GM19328 (cell line): ENCODE measurements around the gene KRTAP2-2.

Experiments used
- ATAC-seq: cut with Tn5 transposase; IDR thresholded peaks from one replicate; pipeline ENCODE4 v1.9.1; 2021; ENCODE audit warnings: mild to moderate bottlenecking, moderate library complexity; ENCODE audit not compliant: unreplicated experiment

KRTAP2-2 gene

DNA sequence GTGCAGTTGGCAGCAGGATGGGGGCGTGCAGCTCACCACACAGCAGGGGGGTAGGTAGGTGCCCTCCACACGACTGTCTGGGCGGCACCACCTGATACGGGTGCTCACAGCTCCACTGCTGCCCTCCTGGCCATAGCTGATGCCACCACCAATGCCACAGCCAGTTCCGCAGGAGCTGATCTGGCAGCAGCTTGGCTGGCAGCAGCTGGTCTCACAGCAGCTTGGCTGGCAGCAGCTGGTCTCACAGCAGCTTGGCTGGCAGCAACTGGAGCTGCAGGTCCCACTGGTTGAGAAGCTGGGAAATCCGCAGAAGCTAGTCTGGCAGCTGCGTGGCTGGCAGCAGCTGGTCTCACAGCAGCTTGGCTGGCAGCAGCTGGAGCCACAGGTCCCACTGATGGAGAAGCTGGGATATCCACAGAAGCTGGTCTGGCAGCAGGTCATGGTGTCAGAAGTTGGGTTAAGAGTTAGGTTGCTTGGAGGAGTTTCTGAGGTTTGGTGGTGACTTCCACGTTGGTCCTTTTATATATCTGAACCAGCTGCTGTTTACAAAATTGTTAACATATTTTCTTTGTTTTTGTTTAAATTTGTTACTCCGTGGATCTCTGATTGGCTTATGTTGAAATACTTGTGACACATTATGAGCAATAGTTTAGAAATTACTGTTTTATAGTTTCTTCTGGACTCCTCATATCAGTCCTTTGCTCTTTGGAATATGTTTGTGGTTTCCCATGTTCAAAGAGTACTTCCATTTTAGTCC is 28.1 kb downstream of the KRTAP2-2 start, which contains the start of gene KRTAP1-5:
KRTAP1-5 (minus strand) TSS at position 494 of the 757 bp plus-strand sequence; CDS start at position 441, 53 bp downstream.
- ATAC-seq = no peak

DNA sequence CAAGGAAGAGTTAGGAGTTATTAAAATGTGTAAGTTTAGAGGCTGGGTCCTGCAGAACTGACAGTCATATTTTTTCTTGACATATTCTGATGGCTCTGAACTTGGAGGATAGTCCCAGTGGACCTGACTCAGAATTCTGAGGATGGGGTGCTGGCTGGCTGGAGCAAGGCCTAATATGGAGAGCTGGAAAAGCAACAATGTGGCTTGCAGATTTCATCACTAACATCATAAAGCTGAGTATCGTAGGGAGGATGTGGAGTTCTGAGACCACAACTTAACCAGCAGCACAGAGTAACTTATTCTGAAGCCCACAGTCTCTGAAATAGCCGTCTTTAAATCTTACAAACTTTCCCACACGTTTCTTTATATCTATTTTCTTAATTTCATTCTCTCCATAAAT is 30.3 kb downstream of the KRTAP2-2 start:
- no peak for ATAC-seq

DNA sequence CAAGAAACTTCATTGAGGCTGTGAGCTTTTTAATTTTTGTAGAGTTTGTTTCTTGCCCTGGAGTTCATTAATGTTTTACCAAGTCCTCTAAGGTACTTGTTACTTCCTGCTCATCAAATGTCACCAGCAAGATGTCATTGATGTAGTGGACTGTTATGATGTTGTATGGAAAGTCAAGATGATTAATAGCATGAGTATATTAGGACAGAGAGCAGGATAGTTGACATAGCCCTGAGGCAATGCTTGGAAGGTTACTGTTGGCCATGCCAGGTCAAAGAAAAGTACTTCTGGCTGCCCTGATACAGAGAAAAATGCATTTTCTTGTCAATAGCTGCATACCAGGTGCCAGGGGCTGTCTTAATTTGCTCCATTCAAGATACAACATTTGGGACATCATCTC is 34.7 kb downstream of the KRTAP2-2 start:
- ATAC-seq = no peak

DNA sequence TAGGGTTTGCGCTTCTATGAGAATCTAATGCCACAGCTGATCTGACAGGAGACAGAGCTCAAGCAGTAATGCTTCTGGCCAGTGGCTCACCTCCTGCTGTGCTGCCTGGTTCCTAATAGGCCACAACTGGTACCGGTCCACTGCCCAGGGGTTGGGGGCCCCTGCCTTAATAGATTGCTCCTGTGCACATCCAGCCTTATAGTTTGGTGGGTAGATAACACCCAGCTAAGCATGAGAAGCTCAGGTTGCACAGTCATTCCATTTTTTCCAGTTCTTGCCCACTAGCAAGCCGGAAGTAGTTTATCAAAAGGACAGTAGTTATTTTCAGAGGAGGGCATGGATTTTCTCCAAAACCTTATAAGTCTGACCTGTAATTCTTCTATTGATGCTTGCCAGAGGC is 35.6 kb downstream of the KRTAP2-2 start:
- no peak for ATAC-seq

DNA sequence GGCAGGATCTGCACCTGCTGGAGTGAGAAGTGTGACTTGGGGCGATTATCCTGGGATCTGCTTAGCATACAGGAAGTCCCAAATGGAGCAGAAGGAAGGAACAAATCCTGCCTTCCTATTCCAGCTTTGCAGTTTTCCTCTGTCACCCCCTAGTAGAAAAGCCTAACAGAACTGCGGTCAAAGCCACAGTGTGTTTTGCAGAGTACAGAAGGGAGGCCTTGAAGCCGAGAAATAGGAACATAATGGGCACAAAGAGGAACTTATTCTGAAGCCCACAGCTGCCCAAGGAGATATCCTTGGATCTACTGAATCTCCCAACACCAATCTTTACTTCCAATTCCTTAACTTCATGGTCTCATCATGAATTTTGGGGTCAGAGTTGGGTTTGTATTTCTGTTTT is 36.5 kb downstream of the KRTAP2-2 start:
- no peak for ATAC-seq

DNA sequence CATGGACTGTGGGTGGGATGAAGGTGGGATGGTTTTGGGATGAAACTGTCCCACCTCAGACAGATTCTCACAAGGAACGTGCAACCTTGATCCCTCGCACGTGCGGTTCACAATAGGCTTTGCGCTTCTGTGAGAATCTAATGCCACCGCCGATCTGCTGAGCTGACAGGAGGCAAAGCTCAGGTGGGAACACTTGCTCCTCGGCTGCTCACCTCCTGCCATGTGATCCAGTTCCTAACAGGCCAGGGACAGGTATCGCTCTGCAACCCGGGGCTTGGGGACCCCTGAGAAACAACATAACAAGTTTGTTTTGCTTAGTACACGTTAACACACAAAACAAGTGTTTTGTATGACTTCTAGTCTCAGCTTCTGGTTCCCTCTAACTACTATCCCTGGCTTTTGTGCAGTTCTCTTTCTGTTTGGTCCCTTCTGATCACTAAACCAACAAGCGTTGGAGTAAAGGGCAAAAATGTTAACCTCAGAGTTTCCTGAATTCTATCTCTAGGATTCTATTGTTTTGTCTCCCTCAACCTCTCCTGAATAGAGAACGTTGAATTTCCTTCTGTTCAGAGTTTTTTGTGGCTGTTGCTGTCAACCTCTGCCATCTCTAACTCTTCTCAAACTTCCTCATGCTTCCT is 38.3 kb downstream of the KRTAP2-2 start:
- no peak for ATAC-seq

DNA sequence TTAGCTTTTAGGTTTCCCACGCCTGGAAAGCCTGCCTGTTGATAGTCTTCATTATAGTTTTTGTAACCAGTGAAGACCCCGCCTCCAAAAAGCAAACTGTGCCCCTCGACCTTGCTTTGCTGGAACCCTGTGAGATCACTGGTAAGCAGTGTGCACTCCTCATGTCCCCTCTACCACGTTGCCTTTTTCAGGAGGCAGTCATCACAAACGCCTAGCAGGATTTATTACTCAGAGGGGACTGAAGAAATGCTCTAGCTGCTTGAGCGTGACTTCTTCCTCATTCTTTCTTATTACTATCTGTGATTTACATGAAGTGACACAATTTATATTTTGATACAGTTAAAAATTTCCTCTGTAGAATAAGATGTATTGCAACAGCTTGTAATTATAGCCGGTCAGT is 39.6 kb downstream of the KRTAP2-2 start:
- ATAC-seq = no peak

DNA sequence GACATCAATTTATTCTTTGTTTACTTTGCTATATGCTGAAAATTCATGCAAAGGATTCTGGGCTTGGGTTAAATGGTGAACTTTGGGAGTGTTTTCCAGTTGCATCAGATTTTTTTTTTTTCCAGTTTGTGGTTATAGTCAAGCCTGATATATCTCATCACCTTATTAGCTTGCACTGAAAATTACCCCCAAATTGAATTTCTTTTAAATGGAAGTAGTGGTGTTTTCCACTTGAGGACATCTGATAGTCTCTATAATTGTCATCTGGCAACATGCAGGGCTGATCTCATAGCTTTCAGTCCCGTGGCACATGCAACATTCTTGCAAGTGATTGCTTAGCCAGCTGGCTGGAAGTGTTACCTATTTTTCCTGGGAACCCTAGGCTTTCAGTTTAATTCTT is 41.4 kb downstream of the KRTAP2-2 start:
- ATAC-seq = no peak

DNA sequence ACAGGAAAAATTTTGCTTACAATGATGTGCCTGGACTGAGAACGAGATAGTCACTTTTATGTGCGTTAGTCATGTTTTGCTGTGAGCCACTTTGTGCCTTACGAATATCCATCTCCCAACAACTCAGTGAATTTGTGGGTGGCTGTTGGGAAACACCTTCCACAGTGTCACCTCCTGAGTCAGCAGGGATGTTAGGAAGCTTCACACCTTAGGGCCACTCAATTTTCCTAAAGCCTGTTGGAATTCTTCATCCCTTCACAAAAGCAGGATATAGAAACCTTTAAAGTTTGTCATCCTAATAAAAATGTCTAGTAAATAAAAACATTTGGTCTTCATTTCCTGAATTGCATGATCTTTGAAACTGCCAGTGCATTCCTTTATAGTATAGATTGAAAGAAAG is 41.8 kb downstream of the KRTAP2-2 start:
- no peak for ATAC-seq

DNA sequence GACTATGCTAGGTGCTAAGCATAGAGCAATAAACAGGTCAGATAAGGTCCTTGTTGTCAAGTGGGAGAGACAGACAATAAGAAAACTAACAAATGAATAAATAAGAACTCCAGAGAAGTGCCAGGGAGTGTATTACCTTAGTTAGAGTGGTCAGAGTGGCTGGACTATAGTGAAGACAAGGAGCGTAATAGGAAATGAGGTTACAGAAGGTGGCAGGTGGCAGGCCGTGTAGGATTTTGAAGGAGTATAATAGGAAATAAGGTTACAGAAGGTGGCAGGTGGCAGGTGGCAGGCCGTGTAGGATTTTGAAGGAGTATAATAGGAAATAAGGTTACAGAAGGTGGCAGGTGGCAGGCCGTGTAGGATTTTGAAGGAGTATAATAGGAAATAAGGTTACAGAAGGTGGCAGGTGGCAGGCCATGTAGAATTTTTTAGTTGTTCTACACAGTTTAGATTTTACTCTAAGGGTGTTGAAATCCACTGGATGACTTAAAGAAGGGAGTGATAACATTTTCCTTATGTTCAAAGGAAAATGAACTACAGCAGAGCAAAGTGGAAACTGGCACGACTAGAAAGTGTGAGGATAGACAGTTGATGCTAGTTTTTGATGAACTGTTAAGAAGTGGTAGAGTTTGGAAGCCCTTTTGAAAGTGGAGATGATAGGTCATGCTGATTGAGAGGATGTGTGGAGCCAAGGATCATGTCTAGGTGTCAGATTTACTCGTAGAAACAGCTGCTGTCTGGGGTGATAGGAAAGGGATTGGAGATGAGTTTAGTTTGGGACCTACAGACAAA is 42.5 kb downstream of the KRTAP2-2 start:
- ATAC-seq = no peak

DNA sequence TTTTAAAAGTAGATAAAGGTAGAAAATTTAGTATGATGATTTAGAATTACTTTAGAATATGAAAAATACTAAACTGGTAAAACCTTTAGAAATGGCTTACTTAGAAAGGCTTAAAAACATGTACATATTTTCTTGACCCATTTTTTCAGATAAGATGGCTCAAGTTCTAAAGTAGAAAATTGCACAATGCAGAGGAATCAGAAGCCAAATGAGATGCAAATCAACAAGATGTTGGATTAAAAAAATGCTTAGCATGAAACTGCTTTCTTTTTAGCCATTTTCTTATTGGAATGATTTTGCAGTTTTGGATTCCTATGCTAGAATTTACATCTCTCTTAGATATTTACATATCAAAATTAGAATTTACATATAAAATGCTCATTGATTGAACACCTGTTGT is 44.6 kb downstream of the KRTAP2-2 start:
- ATAC-seq = no peak

DNA sequence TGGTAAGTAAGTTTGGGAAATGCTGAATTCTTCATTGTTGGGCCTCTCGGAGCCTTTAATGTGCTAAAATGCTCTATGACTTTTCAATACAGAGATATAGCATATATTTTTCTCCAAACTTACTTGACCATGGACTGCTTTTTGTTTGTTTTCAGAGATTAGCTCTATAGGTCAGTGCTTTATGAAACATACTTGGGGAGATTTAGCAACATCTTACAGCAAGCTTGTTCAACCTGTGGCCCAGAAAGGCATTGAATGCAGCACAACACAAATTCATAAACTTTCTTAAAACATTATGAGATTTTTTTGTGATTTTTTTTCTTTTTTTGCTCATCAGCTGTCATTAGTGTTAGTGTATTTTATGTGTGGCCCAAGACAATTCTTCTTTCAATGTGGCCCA is 45.1 kb downstream of the KRTAP2-2 start:
- ATAC-seq = no peak

DNA sequence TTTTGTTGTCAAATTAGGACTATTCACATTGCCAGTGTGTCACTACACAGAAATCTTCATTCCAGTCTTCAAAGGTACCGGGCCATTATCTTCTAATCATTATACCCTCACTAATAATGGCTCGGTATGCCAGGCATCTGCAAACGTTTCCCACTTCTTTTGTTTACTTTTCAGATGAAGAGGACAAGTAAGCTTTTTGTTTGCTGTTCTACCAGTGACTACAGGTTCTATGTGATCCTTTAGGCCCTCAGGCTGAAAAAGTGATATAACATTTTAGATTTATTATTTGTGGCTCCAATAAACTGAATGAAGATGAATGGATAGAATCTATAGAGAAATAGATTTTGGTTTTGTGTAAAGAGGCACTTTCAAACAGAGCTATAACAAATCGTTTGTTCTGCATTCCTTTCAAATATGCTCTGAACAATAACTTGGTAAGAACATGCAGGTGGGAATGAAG is 45.7 kb downstream of the KRTAP2-2 start:
- ATAC-seq = no peak

DNA sequence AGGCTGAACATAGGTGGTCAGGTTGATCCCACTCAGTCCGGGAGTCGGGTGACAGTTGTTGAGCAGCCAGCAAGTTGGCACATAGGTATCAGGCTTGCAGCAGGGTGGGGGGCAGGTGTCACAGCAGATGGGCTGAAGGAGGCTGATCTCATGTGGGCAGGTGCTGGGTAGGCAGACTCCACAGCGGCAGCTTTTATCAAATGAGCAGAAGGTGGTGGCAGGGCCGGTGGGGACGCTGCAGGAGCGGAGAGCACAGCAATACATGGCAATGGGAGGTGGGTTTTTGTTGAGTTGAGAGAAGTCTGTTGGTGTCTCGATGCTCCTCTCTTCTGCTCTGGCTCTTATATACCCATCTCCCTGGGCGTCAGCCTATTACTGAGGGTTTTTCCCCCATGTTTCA is 46.2 kb downstream of the KRTAP2-2 start, which contains the start of gene KRTAP3-1:
KRTAP3-1 (minus strand) TSS at position 318 of the 400 bp plus-strand sequence; CDS start at position 264, 54 bp downstream.
- no peak for ATAC-seq
